GM19240 (cell line): ENCODE data around the gene SBK3.
"Not testable (repeated sequence)": the region's sequence is repeated elsewhere in the genome, so short reads cannot be mapped to it uniquely, and the experiment has no call there.

Source experiments
- DNase-seq: peaks from one replicate; pipeline ENCODE4 v3.0.0; 2011; ENCODE audit warnings: low spot score; ENCODE audit not compliant: insufficient read length

The SBK3 gene

DNA sequence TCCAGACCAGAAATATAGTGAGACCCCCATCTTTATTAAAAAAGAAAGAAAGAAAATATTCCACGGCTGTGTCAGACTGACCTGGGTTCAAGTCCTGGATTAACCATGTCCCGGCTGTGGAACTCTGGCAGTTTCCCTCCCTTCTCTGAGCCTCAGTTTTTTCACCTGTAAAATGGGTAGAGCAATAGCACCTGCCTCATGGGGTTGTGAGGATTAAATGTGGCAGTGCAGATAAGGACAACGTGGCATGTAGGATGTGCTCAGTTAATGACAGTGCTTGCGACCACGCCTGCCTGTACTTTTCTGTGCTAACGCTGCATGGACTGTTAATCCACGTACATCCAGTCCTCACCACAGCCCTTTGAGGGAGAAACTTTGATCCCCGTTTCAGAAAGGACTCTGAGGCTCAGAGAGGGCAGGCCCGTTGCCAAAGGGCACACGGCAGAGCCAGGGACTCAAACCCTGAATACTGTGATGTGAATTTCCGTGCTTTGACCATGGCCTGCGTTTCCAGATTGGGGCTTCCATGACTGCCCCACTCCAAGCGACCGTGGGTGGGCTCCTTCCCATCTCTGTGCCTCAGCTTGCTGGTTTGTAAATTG lies 24.6 kb downstream of the SBK3 start:
- DNase-seq, result no peak

DNA sequence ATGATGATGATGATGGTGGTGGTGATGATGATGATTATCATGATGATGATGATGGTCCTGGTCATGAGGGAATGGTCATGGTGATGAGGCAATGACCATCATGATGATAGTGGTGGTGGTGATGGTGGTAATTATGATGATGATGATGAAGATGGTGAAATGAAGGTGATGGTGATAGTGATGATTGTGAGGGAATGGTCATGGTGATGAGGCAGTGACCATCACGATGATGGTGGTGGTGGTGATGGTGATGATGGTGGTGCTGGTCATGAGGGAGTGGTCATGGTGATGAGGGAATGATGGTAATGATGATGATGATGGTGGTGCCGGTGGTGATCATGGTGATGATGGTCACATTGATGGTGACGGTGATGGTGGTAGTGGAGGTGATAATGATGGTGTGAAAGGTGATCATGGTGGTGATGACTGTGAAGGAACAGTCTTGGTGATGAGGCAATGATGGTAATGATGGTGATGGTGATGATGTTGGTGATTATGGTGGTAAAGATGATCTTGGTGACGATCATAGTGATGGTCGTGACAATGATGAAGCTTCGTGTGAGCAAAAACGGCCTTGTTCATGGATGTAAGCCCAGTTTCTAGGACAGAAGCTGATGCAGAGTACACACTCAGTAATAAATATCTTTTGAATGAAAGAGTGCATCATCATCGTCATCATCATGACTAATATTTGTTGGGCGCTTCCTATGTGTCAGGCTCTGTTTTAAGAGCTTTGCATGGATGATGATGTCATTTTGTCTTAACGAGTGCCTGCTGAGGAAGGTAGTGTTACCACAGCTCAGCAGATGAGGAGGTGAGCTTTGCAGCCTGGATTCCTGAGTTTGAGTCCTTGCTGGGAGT lies 25.7 kb downstream of the SBK3 start:
- no peak for DNase-seq

DNA sequence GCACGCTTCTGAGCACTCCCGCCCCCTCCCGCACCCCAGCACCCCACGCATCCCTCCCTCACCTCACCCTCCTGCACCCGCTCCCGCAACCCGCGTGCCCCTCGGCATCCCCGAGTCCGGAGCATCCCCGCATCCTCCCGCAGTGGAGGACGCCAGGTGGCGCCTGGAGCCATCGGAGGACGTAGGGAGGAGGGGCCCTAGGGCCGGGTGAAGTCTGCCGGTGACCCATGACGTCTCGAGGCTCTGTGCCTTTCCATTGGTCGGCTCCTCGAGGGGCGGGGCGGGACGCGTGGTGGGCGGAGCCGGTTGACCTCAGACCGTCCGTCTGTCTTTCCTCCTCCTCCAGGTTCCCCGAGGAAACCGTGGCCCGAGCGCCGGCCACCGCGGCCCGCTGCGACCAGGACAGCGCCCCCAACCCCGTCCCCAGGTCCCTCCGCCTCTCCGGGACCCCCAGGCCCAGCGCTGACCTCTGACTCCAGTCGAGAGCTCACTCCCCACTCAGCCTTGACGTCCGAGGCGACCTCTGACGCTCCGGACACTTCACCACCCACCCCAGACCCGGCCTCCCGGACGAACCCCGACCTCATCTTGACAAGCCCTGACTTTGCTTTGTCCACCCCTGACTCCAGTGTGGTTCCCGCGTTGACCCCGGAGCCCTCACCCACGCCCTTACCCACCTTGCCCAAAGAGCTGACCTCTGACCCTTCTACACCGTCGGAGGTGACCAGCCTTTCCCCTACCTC lies 28.3 kb downstream of the SBK3 start:
- peak; percentile 100 for DNase-seq

DNA sequence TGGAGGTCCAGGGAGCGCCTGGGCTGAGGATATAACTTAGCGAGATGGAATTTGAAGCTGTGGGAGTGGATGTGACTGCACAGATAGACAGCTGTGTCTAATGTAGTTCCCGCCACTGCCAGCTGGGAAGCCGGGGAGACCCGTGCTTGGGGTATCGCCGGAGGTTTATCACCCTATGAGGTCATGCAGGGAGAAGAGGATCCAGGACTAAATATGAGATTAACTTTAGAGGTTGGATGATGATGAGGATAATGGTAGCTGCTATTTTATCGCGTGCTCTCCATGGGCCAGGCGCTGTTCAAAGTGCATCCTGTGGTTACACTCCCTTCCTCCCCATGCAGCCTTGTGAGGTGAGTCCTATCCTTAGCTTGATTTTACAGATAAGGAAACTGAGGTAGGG lies 37.2 kb downstream of the SBK3 start:
- no peak for DNase-seq

DNA sequence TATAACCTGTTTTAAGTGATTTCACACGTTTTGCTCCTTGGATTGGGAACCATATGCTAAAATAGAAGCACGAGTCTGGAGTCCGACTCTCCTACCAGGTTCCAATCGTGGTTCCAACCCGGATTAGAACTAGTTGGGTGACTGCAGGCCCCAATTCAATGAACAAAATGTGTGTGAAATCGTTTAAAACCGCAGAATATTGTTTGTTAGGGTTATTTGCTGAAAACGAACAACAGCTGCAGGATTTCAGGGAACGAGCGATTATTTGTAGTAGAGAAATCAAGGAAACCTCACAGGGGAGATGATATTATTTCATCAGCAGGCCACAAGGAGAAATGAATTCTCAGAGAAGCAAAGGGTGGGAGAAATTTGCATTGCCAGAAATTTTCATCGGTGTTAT lies 40.4 kb downstream of the SBK3 start:
- no peak for DNase-seq

DNA sequence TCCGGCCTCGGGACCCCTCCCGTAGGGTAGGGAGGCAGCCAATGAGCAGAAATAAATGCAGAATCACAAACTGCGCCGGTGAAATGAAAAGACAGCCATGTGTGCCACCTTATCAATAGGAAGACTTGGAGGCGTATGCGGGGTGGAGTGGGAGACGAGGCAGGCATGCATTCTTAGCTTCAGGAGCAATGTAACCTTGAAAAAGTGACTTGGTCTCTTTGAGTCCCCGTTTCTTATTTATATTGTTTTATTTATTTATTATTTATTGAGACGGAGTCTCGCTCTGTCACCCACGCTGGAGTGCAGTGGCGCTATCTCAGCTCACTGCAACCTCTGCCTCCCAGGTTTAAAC lies 41.1 kb downstream of the SBK3 start:
- no peak for DNase-seq

DNA sequence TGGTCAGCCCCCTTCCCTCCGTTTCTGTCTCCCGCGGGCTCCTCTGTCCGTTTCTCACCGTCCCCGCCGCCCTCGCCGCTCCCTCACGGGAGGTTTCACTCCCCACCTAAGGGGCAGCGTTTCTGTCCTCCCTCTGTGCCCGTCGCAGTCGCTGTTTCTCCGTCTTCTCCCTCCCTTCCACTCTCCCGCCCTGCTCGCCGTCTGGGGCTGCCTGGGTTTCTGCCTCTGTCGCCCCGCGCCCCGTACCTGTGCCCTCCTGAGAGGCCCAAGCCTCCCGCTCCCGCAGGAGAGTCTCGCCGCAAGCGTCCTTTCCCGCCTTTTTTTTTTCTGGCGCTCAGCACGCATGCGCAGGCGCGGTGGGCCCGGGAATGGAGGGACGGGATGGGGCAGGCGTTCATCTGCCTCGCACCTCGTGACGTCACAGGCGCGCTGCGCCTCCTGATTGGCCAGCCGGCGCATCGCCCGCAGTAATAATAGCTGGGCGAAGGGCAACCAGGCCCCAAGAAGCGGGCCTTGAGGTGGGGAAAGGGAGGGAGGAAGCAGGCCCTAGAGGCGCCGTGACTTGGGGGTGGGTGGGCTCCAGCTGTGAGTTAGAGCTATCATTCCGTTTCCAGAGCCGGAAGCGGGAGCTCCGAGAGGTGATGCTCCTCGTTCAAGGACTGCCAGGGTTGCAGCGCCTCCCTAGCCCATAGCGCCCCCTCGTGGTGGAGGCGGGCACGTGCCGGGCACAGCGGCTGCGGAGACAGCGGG lies 41.7 kb downstream of the SBK3 start:
- DNase-seq, result peak; percentile 97

DNA sequence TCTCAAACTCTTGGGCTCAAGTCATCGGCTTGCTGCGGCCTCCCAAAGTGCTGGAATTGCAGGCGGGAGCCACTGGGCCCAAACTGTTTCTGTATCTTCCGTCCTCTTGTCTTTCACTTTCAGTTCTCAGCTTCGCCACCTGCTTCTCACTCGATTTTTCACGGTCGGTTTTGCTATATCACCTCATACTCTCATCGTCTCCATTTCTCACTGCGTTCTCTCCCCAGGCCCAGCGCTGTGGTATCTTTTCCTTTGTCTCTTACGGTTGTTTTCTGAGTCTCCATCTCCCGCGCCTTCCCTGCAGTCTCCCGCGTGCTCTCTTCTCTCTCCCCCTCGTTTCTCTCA lies 42.2 kb downstream of the SBK3 start:
- no peak for DNase-seq

DNA sequence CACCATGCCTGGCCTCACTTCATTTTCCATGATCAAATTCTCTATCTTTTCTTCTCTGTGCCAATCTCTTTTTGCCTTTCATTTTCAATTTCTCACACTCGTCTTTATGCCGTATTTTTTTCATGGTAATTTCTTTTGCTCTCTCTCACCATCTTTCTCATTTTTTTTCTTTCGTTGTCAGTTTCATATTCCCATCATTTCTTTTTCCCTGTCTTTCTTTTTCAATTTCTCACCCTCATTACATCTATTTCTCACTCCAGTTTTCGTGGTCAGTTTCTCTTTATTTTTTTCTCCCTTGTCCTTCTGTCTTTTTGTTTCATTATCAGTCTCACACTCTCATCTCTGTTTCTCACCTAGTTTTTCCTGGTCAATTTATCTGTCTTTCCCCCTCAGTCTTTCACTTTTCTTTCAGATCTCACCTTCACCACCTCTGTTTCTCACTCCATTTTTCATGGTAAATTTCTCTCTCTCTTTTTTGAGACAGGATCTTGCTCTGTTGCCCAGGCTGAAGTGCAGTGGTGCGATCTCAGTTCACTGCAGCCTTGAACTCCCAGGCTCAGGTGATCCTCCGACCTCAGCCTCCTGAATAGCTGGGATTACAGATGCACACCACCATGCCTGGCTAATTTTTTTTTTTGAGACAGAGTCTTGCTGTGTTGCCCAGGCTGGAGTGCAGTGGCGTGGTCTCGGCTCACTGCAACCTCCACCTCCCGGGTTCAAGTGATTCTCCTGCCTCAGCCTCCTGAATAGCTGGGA lies 43.0 kb downstream of the SBK3 start:
- no peak for DNase-seq

DNA sequence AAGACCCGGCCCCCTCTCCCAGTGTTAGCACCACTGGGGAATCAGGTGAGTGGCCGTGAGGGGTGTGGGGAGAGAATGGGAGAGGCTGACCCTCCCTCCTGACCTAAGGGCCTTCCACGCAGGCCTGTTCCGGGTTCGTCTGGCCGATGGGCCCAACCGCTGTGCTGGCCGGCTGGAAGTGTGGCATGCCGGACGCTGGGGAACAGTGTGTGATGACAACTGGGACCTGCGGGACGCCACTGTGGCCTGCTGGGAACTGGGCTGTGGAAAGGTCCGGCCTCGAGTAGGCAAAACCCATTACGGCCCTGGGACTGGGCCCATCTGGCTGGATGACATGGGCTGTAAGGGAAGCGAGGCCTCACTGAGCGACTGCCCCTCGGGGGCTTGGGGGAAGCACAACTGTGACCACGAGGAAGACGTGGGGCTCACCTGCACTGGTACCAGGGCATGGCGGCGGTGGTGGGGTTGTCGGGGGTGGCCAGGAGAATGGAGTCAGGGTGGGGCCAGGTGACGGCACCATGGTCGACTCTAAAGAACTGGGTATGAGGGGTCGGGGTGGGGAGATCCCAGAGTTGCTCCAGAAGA lies 44.9 kb downstream of the SBK3 start:
- no peak for DNase-seq

DNA sequence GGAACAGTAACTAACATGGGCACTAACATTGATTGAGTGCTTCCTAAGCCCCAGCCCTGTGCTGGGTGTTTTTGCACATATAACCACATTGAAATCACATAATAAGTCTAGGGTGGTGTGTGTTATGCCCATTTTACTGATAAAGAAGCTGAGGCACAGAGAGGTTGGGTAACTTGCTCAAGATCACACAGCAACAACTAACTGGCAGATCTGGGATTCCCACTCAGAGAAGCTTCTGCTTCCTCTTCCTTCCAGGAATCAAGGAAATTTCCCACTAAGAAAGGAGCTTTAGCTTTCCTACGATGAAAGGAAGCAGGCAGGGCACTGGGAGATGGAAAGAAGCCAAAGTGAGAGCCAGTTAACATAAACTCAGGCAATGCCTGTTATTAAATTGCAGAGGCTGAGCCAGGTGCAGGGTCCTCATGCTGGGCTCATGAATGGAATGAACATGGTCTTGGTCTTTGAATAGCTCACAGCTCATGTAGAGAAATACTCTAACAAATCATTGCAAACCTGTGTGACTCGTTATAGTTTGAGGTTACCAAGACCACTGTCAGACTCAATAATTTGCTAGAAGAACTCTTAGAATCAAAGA lies 47.0 kb downstream of the SBK3 start:
- DNase-seq, result no peak

DNA sequence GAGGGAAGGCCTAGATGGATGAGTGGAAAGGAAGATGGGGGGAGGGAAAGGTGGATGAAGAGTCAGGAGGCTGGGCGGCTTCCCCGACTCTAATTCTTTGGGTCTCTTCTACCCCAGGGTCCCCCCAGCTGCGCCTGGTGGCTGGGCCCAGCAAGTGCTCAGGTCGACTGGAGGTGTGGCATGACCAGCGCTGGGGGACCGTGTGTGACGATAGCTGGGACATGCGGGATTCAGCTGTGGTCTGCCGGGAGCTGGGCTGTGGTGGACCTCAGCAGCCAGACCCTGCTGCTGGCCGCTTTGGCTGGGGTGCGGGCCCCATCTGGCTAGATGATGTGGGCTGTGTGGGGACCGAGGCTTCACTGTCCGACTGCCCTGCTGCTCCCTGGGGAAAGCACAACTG lies 47.6 kb downstream of the SBK3 start:
- DNase-seq, result no peak

DNA sequence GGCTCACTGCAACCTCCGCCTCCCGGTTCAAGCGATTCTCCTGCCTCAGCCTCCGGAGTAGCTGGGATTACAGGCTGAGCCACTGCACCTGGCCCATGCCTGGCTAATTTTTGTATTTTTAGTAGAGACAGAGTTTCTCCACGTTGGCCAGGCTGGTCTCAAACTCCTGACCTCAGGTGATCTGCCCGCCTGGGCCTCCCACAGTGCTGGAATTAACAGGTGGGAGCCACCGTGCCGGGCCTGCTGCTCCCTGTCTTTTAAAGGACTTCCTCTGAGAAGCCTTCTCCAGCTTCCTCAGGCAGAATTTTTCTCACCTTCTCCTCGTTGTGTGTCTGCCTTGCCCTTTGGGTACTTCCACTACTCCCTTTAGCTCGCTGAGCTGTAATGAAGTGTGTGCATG lies 48.5 kb downstream of the SBK3 start:
- not testable (repeated sequence) for DNase-seq

DNA sequence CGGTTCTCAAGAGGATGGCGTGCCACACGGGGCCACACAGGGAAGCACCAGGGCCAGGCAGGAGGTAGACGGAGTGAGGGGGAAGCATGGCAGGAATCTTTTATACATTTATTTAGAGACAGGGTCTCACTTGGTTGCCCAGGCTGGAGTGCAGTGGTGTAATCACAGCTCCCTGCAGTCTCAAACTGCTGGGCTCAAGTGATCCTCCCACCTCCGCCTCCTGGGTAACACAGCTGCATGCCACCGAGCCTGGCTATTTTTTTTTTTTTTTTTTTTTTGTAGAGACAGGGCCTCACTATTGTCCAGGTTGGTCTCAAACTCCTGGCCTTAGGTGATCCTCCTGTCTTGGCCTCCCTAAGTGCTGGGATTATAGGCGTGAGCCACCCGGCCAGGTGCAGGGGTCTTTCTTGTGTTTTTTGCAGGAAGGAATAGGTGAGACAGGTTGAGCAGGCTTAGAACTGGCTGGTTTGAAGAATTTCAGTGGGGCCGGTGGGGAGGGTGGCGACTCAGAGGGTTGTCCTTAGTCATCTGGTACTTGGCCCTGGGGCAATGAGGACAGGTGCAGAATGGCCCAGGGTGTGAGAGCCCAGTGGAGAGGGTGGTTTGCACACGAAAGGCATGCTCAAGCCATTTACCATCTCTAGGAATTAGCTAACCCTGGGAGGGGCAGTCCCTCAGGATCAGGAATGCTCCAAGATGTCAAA lies 49.5 kb downstream of the SBK3 start:
- no peak for DNase-seq

DNA sequence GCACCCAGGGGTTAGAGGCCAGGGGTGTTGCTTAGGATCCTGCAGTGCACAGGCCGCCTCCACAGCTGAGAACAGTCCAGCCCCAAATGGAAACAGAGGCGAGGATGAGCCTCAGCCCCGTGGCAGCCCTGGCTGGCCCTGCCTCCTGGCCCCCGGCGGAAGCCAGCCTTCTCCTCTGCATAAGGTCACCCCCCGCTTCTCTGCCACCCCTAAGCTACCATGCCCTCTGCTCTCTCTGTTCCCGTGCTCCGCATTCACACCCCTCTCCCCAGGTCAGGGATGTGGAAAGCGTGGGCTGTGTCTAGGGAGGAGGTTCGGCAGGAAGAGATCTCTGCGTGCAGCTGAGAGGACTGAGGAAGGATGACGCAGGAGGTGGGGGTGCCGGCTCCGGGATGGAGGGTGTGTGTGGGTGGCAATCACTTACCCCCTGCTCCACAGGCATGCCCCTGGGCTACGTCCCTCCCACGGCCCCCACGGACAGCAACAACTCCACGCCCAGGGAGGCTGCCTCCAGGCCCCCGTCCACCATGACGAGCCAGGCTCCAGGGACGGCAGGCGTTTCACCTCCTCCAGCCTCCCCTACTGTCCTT lies 51.1 kb downstream of the SBK3 start:
- DNase-seq, result no peak

DNA sequence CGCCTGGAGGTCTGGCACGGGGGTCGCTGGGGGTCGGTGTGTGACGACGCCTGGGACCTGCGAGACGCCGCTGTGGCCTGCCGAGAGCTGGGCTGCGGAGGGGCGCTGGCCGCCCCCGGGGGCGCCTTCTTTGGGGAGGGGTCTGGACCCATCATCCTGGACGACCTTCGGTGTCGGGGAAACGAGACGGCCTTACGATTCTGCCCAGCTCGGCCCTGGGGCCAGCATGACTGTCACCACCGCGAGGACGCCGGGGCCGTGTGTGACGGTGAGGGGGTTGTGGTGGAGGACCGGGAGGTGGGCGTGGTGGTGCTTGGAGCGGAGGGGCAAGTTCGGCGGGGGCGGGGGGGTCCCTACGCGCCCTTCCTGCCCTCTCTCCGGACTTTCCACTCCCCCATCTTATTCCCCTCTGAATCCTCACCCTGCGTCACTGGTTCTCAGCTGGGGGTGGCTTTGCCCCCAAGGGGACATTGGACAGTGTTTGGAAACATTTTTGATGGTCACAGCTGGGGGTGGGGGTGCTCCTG lies 51.6 kb downstream of the SBK3 start:
- no peak for DNase-seq

DNA sequence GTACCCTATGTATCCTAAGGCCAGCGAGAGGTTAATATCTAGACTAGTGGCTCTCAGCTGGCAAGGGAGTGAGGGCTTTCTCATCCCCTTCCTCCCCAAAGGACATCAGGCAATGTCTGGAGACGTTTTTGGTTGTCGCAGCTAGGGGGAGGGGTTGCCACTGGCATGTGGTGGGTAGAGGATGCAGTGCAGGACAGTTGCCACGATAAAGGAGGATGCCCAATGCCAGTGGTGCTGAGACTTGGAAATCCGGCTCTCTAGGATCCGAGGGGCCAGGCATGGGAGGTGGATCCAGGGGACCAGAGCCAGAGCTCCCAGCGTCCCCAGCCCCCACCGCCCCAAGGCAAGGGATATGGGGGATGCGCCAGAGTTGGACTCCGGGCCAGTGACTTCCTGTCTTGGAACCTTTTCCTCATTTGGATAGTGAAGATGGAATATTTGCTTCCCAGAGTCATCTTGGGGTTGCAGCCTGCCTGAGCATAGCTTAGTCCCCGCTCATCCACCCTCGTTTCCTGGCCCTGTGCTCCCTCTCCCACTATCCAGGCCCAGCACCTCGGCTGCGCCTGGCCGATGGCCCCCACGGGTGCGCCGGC lies 52.2 kb downstream of the SBK3 start:
- DNase-seq, result no peak

DNA sequence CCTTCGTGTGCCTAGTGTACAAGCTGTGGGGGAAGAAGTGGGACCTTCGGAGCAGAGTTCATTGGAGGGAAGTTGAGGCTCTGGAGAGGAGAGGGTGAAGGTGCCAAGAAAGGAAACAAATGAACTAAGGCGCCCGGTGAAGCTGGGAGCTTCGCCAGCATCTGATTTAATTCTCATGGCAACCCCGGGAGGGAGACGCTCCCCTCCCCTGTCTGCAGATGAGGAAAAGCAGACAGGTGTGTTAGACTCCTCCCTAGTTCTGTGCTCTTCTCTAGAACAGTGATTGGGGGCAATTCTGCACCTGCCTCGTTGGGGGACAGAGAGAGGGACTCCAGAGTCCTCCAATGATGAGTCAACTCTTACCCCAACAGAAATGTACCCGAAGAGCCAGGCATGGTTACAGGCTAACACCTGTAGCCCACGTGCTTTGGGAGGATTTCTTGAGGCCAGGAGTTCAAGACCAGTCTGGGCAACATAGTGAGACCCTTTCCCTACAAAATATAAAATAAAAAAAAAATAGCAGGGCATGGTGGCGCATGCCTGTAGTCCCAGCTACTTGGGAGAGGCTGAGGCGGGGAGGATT lies 52.9 kb downstream of the SBK3 start:
- no peak for DNase-seq
